ENCODE results near the gene PKNOX1. TPM values are rescaled to one million over a fixed set of nuclear protein-coding genes. Genes with fewer than 3 reads are reported as not detected.

The PKNOX1 gene
- total and polyA plus RNA-seq, 2 of the 13 experiments (the other 11 are each of a cell fraction or from before 2014, with no cell fraction given): 7.9 to 16.2 TPM

DNA sequence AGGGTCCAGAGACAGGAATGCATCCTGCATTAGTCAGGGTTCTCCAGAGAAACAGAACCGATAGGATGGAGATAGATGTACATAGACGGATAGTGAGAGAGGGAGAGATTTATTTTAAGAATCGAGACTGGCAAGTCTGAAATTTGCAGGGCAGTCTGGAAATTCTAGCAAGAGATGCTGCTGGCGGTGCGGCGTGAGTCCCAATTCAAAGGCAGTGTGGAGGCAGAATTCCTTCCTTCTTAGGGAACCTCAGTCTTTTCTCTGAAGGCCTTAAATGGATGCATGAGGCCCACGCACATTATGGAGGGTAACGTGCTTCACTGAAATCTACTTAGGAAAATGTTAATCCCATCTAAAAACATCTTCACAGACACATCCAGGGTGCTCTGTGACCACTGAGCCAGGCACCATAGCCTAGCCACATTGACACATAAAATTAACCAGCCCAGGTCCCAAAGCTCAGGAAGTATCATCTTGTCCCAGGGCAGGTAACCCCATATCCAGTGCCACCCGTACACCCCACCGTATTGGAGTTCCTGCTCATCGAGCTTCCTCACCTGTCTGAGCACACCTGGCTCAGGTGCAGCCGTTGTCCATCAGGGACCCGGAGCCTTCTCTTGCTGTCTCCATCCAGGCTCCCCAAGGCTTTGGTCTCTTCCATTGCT, 9.7 kb upstream of the PKNOX1 start:
- Histone ChIP-seq H2AFZ (ENCODE audit: low read length) (no peak overlapping the region), H3K27me3 (ENCODE audit: control insufficient read depth in 1 of 2, insufficient read depth in 2 of 2, low read length in 2 of 2) (no peaks in the 10 kb centered on the region; a peak in 1 of 5 replicates), H3K36me3 (replicated peaks in 1 of 2; ENCODE audit: control insufficient read depth in 1 of 2, insufficient read depth in 2 of 2, low read length in 2 of 2) (no peaks in the 10 kb centered on the region), H3K9me3 (ENCODE audit: low read length) (no peaks in the 10 kb centered on the region), H3K27ac (ENCODE audit: extremely low read length, insufficient read depth, low read length) (no peak overlapping the region), H3K4me2 (ENCODE audit: low read depth, low read length) (no peak overlapping the region), H3K4me1 (ENCODE audit: insufficient read depth, low read length) (peaks cover 7% of the 10 kb centered on the region; the same call in 1 of the 2 replicates), H4K20me1 (ENCODE audit: insufficient read depth, low read length) (no peaks in the 10 kb centered on the region), H3K79me2 (ENCODE audit: insufficient read depth, low read length) (no peaks in the 10 kb centered on the region), H3K9ac (ENCODE audit: insufficient read depth, low read depth, low read length) (no peak overlapping the region), H3K4me3 (replicated peaks in 1 of 3; ENCODE audit: insufficient read depth in 1 of 3, low read depth in 2 of 3, low read length in 3 of 3) (no peak overlapping the region)
- FAIRE-seq: no peak
- no peak for ATAC-seq
- in situ Hi-C loops (cut with HindIII; ENCODE audit: extremely low pct_ligation_motif_present, low pct_unique_long_range_greater_than_20kb) (no loop called here), intact Hi-C loops (cut with micrococcal nuclease; ENCODE audit: unreplicated experiment) (no loop called here)
- BruUV-seq (replicated peaks): no TSS peak
- ChIA-PET POLR2A (no interaction called here), CTCF (ENCODE audit: low intra/inter-chr PET ratio, low total read pairs) (no interaction called here)
- 55% methylated on average over 11 of the region's 13 CpGs for WGBS (ENCODE audit: low lambda C conversion rate)
- TF ChIP-seq, protein P1, sequence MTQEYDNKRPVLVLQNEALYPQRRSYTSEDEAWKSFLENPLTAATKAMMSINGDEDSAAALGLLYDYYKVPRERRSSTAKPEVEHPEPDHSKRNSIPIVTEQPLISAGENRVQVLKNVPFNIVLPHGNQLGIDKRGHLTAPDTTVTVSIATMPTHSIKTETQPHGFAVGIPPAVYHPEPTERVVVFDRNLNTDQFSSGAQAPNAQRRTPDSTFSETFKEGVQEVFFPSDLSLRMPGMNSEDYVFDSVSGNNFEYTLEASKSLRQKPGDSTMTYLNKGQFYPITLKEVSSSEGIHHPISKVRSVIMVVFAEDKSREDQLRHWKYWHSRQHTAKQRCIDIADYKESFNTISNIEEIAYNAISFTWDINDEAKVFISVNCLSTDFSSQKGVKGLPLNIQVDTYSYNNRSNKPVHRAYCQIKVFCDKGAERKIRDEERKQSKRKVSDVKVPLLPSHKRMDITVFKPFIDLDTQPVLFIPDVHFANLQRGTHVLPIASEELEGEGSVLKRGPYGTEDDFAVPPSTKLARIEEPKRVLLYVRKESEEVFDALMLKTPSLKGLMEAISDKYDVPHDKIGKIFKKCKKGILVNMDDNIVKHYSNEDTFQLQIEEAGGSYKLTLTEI (CRISPR knock-in tag; conservative IDR thresholded peaks at IDR 0.05): no peak
- TF ChIP-seq EEA1 (CRISPR knock-in tag; IDR thresholded peaks at IDR 0.05; ENCODE audit: borderline replicate concordance) (no peak), ZNF138 (CRISPR knock-in tag; IDR thresholded peaks at IDR 0.05; ENCODE audit: low read depth) (no peak), NFKB2 (CRISPR knock-in tag; IDR thresholded peaks at IDR 0.05; ENCODE audit: borderline replicate concordance) (no peak), MEIS1 (CRISPR knock-in tag; IDR thresholded peaks at IDR 0.05; ENCODE audit: borderline replicate concordance) (no peak), KDM5B (CRISPR knock-in tag; IDR thresholded peaks at IDR 0.05; ENCODE audit: borderline replicate concordance) (no peak), NFE2L2 (IDR thresholded peaks at IDR 0.05; ENCODE audit: low read length) (no peak), GTF3A (CRISPR knock-in tag; conservative IDR thresholded peaks at IDR 0.05) (no peak)
- TF ChIP-seq, protein P2, sequence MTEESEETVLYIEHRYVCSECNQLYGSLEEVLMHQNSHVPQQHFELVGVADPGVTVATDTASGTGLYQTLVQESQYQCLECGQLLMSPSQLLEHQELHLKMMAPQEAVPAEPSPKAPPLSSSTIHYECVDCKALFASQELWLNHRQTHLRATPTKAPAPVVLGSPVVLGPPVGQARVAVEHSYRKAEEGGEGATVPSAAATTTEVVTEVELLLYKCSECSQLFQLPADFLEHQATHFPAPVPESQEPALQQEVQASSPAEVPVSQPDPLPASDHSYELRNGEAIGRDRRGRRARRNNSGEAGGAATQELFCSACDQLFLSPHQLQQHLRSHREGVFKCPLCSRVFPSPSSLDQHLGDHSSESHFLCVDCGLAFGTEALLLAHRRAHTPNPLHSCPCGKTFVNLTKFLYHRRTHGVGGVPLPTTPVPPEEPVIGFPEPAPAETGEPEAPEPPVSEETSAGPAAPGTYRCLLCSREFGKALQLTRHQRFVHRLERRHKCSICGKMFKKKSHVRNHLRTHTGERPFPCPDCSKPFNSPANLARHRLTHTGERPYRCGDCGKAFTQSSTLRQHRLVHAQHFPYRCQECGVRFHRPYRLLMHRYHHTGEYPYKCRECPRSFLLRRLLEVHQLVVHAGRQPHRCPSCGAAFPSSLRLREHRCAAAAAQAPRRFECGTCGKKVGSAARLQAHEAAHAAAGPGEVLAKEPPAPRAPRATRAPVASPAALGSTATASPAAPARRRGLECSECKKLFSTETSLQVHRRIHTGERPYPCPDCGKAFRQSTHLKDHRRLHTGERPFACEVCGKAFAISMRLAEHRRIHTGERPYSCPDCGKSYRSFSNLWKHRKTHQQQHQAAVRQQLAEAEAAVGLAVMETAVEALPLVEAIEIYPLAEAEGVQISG (CRISPR knock-in tag; IDR thresholded peaks at IDR 0.05): no peak
- TF ChIP-seq, protein P3, sequence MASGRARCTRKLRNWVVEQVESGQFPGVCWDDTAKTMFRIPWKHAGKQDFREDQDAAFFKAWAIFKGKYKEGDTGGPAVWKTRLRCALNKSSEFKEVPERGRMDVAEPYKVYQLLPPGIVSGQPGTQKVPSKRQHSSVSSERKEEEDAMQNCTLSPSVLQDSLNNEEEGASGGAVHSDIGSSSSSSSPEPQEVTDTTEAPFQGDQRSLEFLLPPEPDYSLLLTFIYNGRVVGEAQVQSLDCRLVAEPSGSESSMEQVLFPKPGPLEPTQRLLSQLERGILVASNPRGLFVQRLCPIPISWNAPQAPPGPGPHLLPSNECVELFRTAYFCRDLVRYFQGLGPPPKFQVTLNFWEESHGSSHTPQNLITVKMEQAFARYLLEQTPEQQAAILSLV (CRISPR knock-in tag; IDR thresholded peaks at IDR 0.05; ENCODE audit: borderline replicate concordance): no peak
- no peak for DNase-seq (ENCODE audit: low spot score)
